Activated CD8-positive, alpha-beta memory T cell treated with anti-CD3 and anti-CD28 coated beads for 4 hours (primary cell): ENCODE results near the gene PAPSS2.
"Not testable (repeated sequence)": the region's sequence is repeated elsewhere in the genome, so short reads cannot be mapped to it uniquely, and the experiment has no call there.

Experiments
- DNase-seq, 2 donors: peaks; one replicate each; pipeline ENCODE4 v3.0.0-alpha.2; 2020; ENCODE audit warnings: low read depth in 2 of 2

The PAPSS2 gene

GRCh38 chr10:87705339-87705738, 45.7 kb downstream of the PAPSS2 start:
- DNase-seq, result no peak

GRCh38 chr10:87706731-87707130, 47.1 kb downstream of the PAPSS2 start:
- DNase-seq, result no peak

GRCh38 chr10:87707254-87707653, 47.6 kb downstream of the PAPSS2 start:
- no peak for DNase-seq

- DNase-seq, result no peak
Measured at GRCh38 chr10:87712913-87713616, 53.4 kb downstream of the PAPSS2 start.

- no peak for DNase-seq
Measured at GRCh38 chr10:87713707-87714106, 54.0 kb downstream of the PAPSS2 start.

- DNase-seq, result no peak
Measured at GRCh38 chr10:87715552-87716347, 56.1 kb downstream of the PAPSS2 start.

- no peak for DNase-seq
Measured at GRCh38 chr10:87716348-87716670, 56.6 kb downstream of the PAPSS2 start.

GRCh38 chr10:87720665-87721064, 61.0 kb downstream of the PAPSS2 start:
- no peak for DNase-seq

GRCh38 chr10:87721781-87722180, 62.1 kb downstream of the PAPSS2 start:
- DNase-seq, result no peak

- DNase-seq, result no peak
Measured at GRCh38 chr10:87722716-87723115, 63.0 kb downstream of the PAPSS2 start.

- DNase-seq, result no peak
Measured at GRCh38 chr10:87723500-87723899, 63.8 kb downstream of the PAPSS2 start.

- DNase-seq, result no peak
Measured at GRCh38 chr10:87724789-87725188, 65.1 kb downstream of the PAPSS2 start.

- no peak for DNase-seq
Measured at GRCh38 chr10:87729940-87730339, 70.3 kb downstream of the PAPSS2 start.

GRCh38 chr10:87733081-87733480, 73.4 kb downstream of the PAPSS2 start:
- DNase-seq, result no peak

GRCh38 chr10:87734987-87735827, 75.5 kb downstream of the PAPSS2 start:
- no peak for DNase-seq

GRCh38 chr10:87738253-87738652, 78.6 kb downstream of the PAPSS2 start:
- DNase-seq, result not testable (repeated sequence)

- no peak for DNase-seq
Measured at GRCh38 chr10:87739703-87740102, 80.0 kb downstream of the PAPSS2 start.

- no peak for DNase-seq
Measured at GRCh38 chr10:87740254-87740655, 80.6 kb downstream of the PAPSS2 start.

GRCh38 chr10:87742992-87743610, 83.4 kb downstream of the PAPSS2 start:
- DNase-seq, result not testable (repeated sequence)

- DNase-seq, result no peak
Measured at GRCh38 chr10:87744606-87745005, 84.9 kb downstream of the PAPSS2 start.

- DNase-seq, result no peak
Measured at GRCh38 chr10:87746911-87747310, 87.2 kb downstream of the PAPSS2 start.

- DNase-seq, result not testable (repeated sequence)
Measured at GRCh38 chr10:87748244-87748643, 88.6 kb downstream of the PAPSS2 start.
